Duodenal mucosa (tissue), 2 donors: ENCODE results near the gene PHRF1.
A peak's percentile ranks its signal among the peaks of the same experiment; 100 is the strongest.

Source experiments
- H3K27ac ChIP-seq: one replicate; pipeline ENCODE4 v1.7.0; 2013; ENCODE audit warnings: low read depth, low read length
- H3K27me3 ChIP-seq, 2 donors: one replicate each; pipeline ENCODE4 v1.7.0; 2013; ENCODE audit warnings: low read length in 2 of 2, control low read depth in 1 of 2; ENCODE audit not compliant: insufficient read depth in 2 of 2, control insufficient read depth in 1 of 2
- H3K36me3 ChIP-seq, 2 donors: one replicate each; pipeline ENCODE4 v1.7.0; 2013; ENCODE audit warnings: low read length in 2 of 2, control low read depth in 1 of 2; ENCODE audit not compliant: insufficient read depth in 2 of 2, control insufficient read depth in 1 of 2
- H3K4me1 ChIP-seq, 2 donors: one replicate each; pipeline ENCODE4 v1.7.0; 2013; ENCODE audit warnings: low read length in 2 of 2, control low read depth in 1 of 2; ENCODE audit not compliant: insufficient read depth in 2 of 2, control insufficient read depth in 1 of 2
- H3K4me3 ChIP-seq, 2 donors: one replicate each; pipeline ENCODE4 v1.7.0; 2013; ENCODE audit warnings: low read length in 2 of 2, low read depth in 1 of 2
- H3K9ac ChIP-seq, 2 donors: one replicate each; pipeline ENCODE4 v1.7.0; 2013; ENCODE audit warnings: low read length in 2 of 2, low read depth in 1 of 2
- H3K9me3 ChIP-seq, 2 donors: one replicate each; pipeline ENCODE4 v1.7.0; 2013; ENCODE audit warnings: low read length in 2 of 2, control low read depth in 1 of 2; ENCODE audit not compliant: control insufficient read depth in 1 of 2

The PHRF1 gene

GRCh38 chr11:656426-656825 is 80.2 kb downstream of the PHRF1 start:
- H3K4me1 ChIP-seq = peaks cover 30 to 57% of the 10 kb centered on the region in 2 donors
- H3K9me3 ChIP-seq = no peaks in the 10 kb centered on the region
- no peak overlapping the region for H3K9ac ChIP-seq
- H3K27ac ChIP-seq = no peak overlapping the region
- H3K36me3 ChIP-seq = peaks cover 0 to 14% of the 10 kb centered on the region in 2 donors
- no peak overlapping the region for H3K4me3 ChIP-seq
- H3K27me3 ChIP-seq = no peaks in the 10 kb centered on the region

GRCh38 chr11:656866-657265 is 80.6 kb downstream of the PHRF1 start:
- Histone ChIP-seq H3K27me3 (no peaks in the 10 kb centered on the region), H3K9me3 (no peaks in the 10 kb centered on the region), H3K4me3 (no peak overlapping the region), H3K9ac (peak overlapping the region in 1 of 2 donors; percentile 16), H3K36me3 (peaks cover 0 to 17% of the 10 kb centered on the region in 2 donors), H3K27ac (no peak overlapping the region), H3K4me1 (peaks cover 30 to 57% of the 10 kb centered on the region in 2 donors)

- H3K36me3 ChIP-seq = peaks cover 0 to 19% of the 10 kb centered on the region in 2 donors
- peak overlapping the region; percentile 57 for H3K27ac ChIP-seq
- H3K4me3 ChIP-seq = peak overlapping the region in 1 of 2 donors; percentile 25
- peak overlapping the region; percentile 16 to 57 for H3K9ac ChIP-seq
- no peaks in the 10 kb centered on the region for H3K9me3 ChIP-seq
- peaks cover 30 to 57% of the 10 kb centered on the region in 2 donors for H3K4me1 ChIP-seq
- no peaks in the 10 kb centered on the region for H3K27me3 ChIP-seq
These were observed 81.4 kb downstream of the PHRF1 start for GRCh38 chr11:657691-658126.

DNA sequence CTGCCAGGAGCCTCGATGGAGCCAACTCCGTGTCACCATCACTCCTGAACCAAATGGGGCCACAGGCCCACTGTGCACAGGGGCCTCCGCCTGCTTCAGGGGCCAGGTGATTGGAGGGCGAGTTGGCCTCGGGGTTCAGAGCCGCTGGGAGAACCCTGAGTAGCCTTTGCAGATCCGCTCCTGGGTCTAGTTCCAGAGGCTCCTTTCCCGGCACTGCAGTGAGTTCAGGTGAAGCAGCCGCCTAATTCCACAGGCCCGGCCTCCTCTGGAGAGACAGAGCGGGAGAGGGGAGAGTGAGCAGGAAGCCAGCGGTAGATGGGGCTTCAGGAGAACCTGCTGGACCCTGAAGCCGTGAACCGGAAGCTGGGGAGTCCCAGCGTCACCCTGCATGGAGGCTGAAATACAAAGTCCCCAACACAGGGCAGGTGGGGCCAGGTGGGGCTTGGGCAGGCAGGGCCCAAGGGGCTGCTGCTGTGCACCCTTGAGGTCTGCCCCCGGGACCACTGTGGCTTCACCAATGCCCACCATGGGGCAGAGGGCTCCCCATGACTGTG is 83.3 kb downstream of the PHRF1 start:
- Histone ChIP-seq H3K27ac (peak overlapping the region; percentile 27), H3K27me3 (no peaks in the 10 kb centered on the region), H3K9me3 (no peaks in the 10 kb centered on the region), H3K4me1 (peaks cover 30 to 54% of the 10 kb centered on the region in 2 donors), H3K36me3 (peaks cover 0 to 17% of the 10 kb centered on the region in 2 donors), H3K9ac (peak overlapping the region in 1 of 2 donors; percentile 15), H3K4me3 (no peak overlapping the region)

GRCh38 chr11:660281-660680 is 84.0 kb downstream of the PHRF1 start:
- Histone ChIP-seq H3K9ac (peak overlapping the region in 1 of 2 donors; percentile 15), H3K9me3 (no peaks in the 10 kb centered on the region), H3K27ac (no peak overlapping the region), H3K4me3 (no peak overlapping the region), H3K36me3 (peaks cover 0 to 20% of the 10 kb centered on the region in 2 donors), H3K4me1 (peaks cover 27 to 48% of the 10 kb centered on the region in 2 donors), H3K27me3 (no peaks in the 10 kb centered on the region)

DNA sequence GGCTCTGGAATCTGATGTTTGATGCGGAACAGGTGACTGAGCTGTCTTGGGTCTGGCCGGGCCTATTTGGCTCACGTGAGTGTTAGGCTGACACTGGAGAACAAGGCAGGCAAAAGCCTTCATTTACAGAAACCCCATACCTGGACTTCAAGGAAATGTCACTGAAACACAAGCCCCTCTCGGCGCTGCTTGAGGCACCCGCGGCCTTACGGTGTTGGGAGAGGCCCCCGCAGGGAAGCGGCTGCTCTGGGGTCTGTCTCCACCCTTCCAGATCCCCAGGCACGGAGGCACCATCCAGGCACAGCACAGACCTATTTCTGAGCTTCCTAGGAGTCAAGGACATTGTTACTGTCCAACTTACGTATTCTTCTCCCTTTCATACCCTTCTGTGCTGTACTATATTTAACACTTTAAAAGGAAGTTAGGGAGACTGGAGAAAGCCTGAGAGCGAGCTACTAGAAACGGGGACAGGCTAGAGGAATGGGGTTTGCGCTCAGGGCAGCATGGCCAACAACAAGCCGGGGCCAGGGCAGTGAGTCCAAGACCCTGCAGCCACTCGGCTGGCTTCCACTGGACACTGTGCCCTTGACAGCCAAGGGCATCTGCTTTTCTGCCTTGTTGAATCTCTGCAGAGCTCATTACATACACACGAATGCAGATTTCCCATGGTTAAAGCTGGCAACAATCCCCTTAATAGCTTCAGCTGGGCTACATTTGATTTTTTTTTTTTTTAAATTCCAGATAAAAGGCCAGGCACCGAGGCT is 84.6 kb downstream of the PHRF1 start:
- Histone ChIP-seq H3K36me3 (peaks cover 0 to 26% of the 10 kb centered on the region in 2 donors), H3K4me3 (no peak overlapping the region), H3K4me1 (peaks cover 27 to 45% of the 10 kb centered on the region in 2 donors), H3K9ac (no peak overlapping the region), H3K27me3 (no peaks in the 10 kb centered on the region), H3K27ac (no peak overlapping the region), H3K9me3 (no peaks in the 10 kb centered on the region)
